Measurements from ENCODE around the gene MAPK10. TPM values are rescaled to one million over a fixed set of nuclear protein-coding genes. Genes with fewer than 3 reads are reported as not detected.

MAPK10 gene
- total RNA-seq, 3 donors from 2014 or later = 4.2 to 19.2 (median 4.9) TPM

DNA sequence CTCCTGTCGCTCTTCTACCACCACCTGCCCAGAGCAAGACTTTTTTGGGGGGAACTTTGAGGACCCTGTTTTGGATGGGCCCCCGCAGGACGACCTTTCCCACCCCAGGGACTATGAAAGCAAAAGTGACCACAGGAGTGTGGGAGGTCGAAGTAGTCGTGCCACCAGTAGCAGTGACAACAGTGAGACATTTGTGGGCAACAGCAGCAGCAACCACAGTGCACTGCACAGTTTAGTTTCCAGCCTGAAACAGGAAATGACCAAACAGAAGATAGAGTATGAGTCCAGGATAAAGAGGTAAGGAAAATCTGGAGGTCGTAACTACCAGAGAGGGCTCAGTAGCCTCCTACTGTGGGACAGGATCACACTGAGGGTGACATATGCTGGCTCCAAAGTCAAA, 364.5 kb downstream of the MAPK10 start:
- no peaks in the 10 kb centered on the region for H3K4me1 ChIP-seq (ENCODE audit: low read depth)
- H3K4me3 ChIP-seq = no peak overlapping the region
- no peaks in the 10 kb centered on the region for H3K9me3 ChIP-seq
- TF ChIP-seq, protein P1, sequence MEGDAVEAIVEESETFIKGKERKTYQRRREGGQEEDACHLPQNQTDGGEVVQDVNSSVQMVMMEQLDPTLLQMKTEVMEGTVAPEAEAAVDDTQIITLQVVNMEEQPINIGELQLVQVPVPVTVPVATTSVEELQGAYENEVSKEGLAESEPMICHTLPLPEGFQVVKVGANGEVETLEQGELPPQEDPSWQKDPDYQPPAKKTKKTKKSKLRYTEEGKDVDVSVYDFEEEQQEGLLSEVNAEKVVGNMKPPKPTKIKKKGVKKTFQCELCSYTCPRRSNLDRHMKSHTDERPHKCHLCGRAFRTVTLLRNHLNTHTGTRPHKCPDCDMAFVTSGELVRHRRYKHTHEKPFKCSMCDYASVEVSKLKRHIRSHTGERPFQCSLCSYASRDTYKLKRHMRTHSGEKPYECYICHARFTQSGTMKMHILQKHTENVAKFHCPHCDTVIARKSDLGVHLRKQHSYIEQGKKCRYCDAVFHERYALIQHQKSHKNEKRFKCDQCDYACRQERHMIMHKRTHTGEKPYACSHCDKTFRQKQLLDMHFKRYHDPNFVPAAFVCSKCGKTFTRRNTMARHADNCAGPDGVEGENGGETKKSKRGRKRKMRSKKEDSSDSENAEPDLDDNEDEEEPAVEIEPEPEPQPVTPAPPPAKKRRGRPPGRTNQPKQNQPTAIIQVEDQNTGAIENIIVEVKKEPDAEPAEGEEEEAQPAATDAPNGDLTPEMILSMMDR (IDR thresholded peaks at IDR 0.05) = no peak
- intact Hi-C loops (cut with DNase I, micrococcal nuclease) = no loop called here
- no peaks in the 10 kb centered on the region for H3K36me3 ChIP-seq (ENCODE audit: low read depth)
- ATAC-seq (no peak), DNase-seq (no peak)

DNA sequence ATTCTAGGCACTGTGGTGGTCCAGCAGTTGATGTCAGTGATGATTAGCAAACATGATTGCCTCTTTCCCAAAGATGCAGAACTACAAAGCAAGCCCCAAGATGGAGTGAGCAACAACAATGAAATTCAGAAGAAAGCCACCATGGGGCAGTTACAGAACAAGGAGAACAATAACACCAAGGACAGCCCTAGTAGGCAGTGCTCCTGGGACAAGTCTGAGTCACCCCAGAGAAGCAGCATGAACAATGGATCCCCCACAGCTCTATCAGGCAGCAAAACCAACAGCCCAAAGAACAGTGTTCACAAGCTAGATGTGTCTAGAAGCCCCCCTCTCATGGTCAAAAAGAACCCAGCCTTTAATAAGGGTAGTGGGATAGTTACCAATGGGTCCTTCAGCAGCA, 365.3 kb downstream of the MAPK10 start:
- ATAC-seq = no peak
- Histone ChIP-seq H3K9me3 (no peaks in the 10 kb centered on the region), H3K4me3 (no peak overlapping the region), H3K4me1 (ENCODE audit: low read depth) (no peaks in the 10 kb centered on the region), H3K36me3 (ENCODE audit: low read depth) (no peaks in the 10 kb centered on the region)
- TF ChIP-seq, protein P1 (IDR thresholded peaks at IDR 0.05) = no peak
- intact Hi-C loops (cut with DNase I, micrococcal nuclease) = no loop called here
- no peak for DNase-seq

DNA sequence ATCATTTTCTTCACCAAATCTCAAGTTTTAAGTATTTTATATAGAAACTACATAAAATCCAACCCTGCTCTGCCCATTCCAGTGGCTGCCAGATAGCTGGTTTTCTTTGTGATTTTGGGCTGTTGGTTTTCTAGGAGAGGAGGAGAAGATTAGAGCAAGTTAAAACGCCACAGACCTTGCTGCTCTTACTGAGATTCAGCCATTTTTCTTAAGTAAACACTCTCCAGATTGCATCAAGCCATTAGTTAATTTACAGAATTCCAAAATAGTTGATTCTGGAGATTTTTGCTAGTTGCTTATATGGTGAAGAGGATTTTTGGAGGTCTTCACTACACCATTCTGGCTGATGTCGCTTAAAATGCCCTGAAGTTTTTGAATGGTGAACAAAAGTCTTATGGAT, 366.2 kb downstream of the MAPK10 start:
- Histone ChIP-seq H3K36me3 (ENCODE audit: low read depth) (no peaks in the 10 kb centered on the region), H3K9me3 (no peaks in the 10 kb centered on the region)
- TF ChIP-seq, protein P1 (IDR thresholded peaks at IDR 0.05) = no peak

DNA sequence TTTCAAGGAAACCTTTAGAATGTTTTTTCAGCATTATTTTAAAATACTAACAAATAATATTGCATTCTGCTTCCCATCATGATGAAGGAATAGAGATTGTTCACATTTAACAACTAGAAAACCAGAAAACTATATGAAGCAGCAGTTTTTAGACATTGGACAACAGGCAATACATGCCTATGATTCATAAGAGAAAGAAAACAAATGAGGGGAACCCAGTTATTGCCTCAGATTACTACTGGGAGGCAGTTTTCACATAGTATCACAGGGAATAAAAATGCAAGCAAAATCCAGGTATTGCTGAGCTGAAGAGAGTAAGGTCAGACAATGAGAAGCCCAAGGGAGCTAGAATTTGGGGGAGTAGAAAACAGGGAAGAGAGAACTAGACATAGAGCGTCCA, 373.6 kb downstream of the MAPK10 start:
- H3K36me3 ChIP-seq (ENCODE audit: low read depth) = no peaks in the 10 kb centered on the region
- H3K4me3 ChIP-seq = no peak overlapping the region
- ATAC-seq = no peak
- TF ChIP-seq, protein P1 (IDR thresholded peaks at IDR 0.05) = no peak
- no peaks in the 10 kb centered on the region for H3K9me3 ChIP-seq
- intact Hi-C loops (cut with DNase I, micrococcal nuclease) = no loop called here
- no peaks in the 10 kb centered on the region for H3K4me1 ChIP-seq (ENCODE audit: low read depth)
- no peak for DNase-seq

More for the DNA sequence above, 366.2 kb downstream of the MAPK10 start:
- DNase-seq = no peak
- no peaks in the 10 kb centered on the region for H3K4me1 ChIP-seq (ENCODE audit: low read depth)
- no peak overlapping the region for H3K4me3 ChIP-seq
- intact Hi-C loops (cut with DNase I, micrococcal nuclease) = no loop called here
- no peak for ATAC-seq

DNA sequence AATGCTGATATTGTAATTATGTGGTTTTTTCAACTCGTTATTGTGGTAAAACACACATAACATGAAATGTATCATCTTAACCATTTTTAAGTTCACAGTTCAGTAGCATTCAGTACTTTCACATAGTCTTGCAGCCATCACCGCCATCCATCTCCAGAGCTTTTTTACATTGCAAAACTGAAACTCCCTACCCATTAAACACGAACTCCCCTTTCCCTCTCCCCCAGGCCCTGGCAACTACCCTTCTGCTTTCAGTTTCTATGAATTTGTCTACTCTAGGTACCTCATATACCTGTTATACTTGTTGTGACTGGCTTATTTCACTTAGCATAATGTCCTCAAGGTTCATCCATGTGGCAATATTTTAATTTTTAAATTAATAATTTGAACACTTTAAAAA, 380.6 kb downstream of the MAPK10 start:
- intact Hi-C loops (cut with DNase I, micrococcal nuclease) = no loop called here
- Histone ChIP-seq H3K4me1 (ENCODE audit: low read depth) (no peaks in the 10 kb centered on the region), H3K36me3 (ENCODE audit: low read depth) (no peaks in the 10 kb centered on the region), H3K4me3 (no peak overlapping the region), H3K9me3 (no peaks in the 10 kb centered on the region)
- ATAC-seq = no peak
- DNase-seq = no peak
- TF ChIP-seq, protein P1 (IDR thresholded peaks at IDR 0.05) = no peak

DNA sequence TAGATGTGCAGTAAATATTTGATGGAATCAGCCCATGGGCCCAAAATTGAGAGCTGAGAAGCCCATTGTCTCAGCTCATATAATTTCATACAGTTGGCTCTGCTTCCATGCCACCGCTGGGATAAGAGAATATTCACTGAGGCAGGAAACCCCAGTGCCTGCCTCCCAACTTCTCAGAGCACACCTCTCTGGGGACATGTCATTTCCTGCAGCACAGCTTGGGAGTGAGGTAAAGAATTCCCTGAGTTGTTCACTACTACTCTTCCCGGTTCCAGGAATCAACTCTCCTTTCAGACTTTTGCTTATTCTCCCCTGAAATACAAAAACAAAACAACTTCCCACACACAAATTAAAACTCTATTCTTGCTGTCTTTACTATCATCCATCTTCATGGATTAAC, 389.3 kb downstream of the MAPK10 start:
- Histone ChIP-seq H3K36me3 (ENCODE audit: low read depth) (no peaks in the 10 kb centered on the region), H3K9me3 (no peaks in the 10 kb centered on the region), H3K4me3 (no peak overlapping the region), H3K4me1 (ENCODE audit: low read depth) (no peaks in the 10 kb centered on the region)
- DNase-seq (no peak), ATAC-seq (no peak)
- TF ChIP-seq, protein P1 (IDR thresholded peaks at IDR 0.05) = no peak
- intact Hi-C loops (cut with DNase I, micrococcal nuclease) = no loop called here
